Bone marrow (tissue), 2 donors: Measurements from ENCODE around the gene RNF141.

Experiments
- DNase-seq, 2 donors: peaks; one replicate each; lab custom pipeline; 2025; lab: John Stamatoyannopoulos, UW

The RNF141 gene

DNA sequence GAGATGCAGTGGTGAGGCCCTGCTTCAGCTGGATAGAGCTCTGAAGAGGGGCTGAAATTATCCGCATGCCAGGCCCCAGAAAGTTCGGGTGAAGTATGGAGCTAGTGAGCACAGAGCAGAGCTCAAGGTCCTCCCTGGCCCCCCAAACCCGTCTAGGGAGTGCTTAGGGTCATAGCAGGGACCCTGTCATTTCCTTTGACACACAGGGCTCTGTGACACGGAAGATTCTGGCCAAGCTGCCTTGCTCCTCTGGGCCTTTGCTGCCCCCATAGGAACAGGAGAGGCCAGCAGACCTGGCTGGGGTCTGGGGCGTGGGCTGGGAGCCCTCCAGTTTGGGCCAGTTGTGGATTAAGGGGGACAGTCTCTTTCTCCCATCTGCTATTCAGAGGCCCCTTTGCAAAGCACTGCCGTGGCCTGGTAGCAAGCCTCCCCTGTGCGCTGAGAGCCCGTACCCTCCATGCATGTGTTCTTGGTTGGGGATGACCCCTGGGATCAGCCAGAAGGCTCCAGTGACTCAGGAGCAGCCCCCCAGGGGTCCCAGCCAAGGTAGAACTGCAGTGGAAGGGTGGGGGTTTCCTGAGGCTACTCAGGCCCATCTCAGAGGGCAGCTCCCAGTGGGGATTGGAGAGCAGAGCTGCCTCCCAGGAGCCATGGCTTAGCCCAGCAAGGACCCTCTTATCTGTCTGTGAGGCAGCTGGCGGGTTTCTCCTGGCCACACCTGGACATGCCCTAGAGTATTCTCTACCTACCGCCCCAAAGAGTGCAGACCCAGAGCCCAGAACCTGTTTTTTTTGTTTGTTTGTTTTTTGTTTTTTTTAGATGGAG is 42.3 kb downstream of the RNF141 start:
- DNase-seq: no peak

GRCh38 chr11:10498022-10498400 is 43.0 kb downstream of the RNF141 start:
- DNase-seq: no peak

- DNase-seq: no peak
Measured at GRCh38 chr11:10497371-10498021, 43.5 kb downstream of the RNF141 start.

- no peak for DNase-seq
Measured at GRCh38 chr11:10496296-10496936, 44.6 kb downstream of the RNF141 start.

GRCh38 chr11:10495464-10495786 is 45.6 kb downstream of the RNF141 start:
- no peak for DNase-seq

DNA sequence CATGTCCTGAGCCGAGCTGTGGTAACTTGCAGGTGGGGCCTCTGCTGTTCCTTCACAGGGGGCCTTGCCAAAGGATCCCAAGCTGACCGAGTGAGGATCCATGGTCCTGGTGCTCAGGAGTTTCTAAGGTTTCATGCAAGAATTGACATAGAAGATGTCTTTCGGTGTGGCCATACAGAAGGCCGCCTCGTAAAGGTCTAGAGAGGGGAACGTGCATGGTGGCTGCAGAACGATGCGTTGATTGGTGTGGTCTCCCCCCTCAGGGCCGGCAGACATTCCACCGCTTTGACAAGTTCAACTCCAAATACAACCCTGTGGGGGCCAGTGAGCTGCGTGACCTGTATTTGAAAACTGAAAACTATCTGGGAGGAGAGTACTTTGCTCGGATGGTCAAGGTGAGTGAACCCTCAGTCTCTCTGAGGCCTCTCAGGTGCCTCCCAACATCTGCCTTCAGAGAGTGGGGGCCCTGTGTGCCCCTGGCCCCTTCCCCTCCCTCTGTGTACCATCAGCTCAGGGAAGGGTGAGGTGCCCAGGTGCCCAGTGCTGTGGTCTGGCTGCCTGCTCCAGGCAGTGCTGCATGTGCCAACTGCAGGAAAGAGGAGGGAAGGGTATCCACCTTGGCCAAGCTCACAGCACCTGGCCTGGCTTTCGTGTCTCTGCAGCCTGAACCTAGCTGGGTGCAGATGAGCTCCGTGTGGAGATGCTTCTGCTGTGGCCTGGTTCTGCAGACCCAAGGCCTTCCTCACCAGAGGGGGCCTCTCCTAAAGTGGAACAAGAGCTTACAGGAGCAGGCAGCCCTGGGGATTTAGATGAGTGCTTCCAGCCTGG is 46.1 kb downstream of the RNF141 start:
- DNase-seq: no peak

DNA sequence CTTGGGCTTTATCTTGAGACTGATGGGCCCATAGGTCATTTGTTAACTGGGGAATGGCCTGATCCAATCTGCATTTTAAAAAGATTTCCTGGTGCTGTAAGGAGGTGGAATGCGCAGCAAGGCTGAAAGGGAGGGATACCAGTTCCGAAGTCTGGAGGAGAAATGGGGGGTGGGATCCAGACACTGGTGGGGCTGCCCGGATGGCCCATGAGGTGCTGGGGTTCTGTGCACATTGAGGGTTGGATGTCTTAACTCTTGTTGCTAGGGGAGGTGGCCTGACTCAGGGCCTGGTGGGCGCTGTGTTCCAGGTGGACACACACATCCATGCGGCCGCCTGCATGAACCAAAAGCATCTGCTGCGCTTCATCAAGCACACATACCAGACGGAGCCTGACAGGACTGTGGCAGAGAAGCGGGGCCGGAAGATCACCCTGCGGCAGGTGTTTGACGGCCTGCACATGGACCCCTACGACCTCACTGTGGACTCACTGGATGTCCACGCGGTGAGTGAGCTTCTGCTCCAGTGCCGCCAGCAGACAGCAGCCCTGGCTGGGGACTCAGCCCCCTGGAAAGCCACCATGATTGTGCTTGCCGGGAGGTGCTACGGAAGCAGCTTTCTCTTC is 47.8 kb downstream of the RNF141 start:
- no peak for DNase-seq

GRCh38 chr11:10492084-10492483 is 48.9 kb downstream of the RNF141 start:
- no peak for DNase-seq

- peak in 1 of 2 donors; percentile 13 for DNase-seq
Measured at GRCh38 chr11:10490398-10491241, 50.4 kb downstream of the RNF141 start.

GRCh38 chr11:10490032-10490397 is 51.0 kb downstream of the RNF141 start:
- no peak for DNase-seq

DNA sequence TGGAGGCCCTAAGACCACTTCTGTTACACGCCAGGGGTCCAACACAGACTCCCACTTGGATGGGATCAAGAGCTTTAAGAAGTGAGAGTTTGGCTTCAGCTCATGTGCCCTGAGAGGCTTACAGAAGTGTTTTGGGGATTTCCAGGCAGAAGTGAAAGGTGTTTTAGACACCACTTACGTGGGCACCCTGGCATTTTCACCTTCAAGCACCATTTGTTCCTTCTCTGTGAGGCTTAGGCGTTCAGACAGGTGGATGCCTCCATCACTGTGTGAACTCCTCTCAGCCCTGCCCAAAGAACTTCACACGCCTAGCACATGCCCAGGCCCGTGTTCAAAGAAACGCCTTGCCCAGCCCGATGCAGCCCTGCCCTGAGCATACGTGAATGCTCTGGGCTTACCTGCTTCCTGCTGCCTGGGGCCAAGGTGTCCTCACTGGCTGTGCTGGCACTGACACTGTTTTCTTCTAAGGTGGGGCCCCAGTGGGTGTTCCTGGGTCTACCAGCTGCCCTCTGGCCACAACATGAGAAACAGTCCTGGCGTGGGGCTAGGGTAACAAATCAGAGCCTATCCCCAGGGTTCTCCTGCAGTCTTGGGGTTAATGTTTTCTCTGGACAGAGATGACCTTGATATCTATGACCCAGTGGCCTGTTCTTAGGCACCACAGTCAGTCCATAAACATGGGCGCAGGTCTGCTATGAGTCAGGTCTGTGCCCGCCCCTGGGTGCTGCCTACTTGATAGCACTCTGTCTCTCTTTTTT is 51.9 kb downstream of the RNF141 start:
- DNase-seq: no peak

DNA sequence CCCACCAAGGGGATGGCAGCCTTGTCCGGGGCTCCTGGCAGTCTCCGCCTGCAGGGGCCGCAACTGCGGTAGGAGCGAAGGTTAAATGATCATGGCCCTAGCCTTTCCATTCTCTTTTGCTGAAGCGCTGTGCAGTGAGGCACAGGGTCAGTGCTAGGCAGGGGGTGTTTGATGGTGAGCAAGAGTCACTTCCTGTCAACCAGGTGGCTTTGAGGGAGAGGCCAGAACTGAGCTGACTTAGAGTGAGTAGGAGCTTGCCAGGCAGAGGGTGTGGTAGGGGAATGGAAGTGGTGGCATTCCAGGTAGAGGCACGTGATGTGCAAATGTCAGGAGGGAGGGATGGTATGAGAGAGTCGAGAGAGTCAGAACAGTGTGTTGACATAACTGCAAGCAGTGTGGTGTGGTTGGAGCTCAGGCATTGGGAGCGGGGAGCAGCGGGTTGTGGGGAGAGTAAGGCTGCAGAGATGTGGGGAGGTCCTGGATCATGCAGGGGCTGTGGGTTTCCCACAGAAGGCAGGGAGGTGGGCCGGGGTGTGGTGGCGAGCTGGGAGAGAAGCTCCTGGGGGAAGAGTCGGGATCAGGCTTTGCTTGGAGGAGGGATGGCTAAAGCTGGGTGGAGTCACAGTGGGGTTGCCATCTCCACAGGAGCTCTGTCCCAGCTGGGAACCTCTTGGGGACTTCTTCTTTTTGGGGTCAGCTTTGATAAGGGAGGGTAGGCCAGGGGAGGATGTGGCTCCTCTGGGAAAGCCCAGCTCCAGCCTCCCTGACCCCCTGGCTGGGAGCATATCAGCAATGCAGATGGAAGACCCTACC is 52.7 kb downstream of the RNF141 start:
- DNase-seq: no peak

DNA sequence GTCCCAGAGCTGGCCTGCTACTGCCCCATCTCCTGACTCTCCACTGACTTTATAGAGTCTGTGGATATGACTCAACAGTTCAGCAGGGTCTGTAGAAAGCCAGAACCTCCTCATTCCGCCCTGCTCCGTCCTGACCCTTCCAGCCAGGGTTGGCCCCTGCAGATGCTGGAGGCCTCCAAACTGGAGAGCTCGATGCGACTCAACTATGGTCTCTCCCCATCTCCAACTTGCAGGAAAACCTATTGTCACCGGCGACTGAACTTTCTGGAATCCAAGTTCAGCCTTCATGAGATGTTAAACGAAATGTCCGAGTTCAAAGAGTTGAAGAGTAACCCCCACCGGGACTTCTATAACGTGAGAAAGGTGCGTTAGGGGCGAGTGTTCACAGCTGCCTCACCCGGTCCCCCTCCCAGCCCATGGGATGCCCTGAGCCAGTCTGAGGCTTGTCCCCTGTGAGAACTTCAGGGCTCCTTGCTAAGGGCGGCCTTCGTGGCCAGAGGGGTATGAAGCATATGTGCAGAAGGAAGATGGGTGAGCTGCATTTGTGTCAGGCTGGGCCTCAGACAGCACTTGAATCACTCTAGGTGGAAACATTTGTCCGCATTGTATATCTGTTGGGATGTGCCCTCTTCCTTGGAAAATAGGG is 53.9 kb downstream of the RNF141 start:
- no peak for DNase-seq

DNA sequence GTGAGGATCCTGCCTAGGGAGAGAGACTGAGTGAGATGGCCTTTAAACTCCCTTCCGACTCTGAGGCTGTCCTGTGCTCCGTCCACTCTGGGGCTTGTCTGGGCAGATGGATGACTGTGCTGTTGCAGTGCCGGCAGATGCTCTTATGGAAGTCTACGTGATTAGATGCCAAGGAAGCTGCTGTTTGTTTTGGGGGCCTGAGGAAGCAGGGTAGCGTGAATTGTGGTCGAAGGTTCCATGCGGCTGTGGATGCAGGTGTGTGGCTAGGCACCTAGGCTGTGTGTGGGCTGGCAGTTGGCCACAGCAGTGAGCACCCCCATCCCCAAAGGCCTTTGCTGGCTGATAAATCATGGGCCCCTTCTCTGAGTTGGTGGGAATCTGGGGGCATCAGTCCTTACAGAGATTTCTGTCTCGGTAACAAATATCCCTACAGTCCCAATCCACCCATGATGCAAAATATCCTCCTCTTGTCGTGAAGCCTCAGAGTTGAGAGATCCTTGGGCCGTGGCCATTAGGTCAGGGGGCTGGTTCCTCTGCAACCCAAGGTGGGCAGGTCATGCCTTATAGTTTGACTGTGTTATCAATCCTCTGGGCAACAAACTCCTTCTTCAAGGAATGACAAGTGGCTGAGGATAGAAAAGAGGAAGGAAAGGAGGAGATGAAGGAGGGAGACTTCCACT is 54.7 kb downstream of the RNF141 start:
- DNase-seq: no peak

DNA sequence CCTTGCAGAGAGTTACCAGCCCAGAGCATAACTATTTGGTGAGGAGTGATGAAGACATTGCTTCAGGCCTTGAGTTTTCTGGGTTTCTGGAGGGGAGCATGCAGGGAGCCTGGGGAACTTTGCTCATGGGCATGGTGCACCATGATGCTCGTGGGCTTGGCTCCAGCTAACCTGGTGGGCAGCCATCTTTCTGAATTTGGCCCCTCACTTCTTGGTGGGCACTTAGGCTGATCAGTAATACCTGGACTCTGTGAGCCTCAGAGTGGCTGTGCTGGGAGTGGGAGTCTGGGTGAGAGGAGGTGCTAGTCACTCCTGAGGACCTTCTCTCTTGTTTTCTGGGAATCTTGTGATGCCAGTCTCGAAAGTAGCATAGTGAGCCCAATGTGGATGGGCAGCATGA is 55.3 kb downstream of the RNF141 start:
- no peak for DNase-seq

DNA sequence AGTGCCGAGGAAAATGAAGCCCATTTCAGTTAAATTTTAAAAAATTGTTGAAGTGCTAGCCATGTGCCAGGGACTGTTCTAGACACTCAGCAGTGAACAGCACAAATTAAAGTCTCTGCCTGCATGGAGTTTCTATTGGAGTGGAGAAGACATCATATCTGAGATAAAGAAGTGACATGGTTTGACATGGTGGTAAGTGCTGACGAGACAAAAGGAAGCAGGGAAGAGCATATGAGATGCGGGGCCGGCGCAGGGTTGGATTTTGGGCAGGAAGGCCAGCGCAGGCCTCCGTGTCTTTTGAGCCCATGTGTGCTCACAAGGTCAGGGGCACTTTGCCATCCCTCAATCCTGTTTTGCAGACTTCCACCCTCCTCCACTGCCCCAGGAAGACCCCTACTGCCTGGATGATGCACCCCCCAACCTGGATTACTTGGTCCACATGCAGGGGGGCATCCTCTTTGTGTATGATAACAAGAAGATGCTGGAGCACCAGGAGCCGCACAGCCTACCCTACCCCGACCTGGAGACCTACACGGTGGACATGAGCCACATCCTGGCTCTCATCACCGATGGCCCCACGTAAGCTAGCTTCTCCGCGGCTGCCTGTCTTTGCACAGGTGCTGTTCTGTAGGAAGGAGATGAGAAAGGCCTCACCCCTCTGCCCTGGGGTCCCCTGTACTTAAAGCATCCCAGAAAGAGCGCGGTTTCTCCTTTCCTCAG is 56.4 kb downstream of the RNF141 start:
- no peak for DNase-seq

DNA sequence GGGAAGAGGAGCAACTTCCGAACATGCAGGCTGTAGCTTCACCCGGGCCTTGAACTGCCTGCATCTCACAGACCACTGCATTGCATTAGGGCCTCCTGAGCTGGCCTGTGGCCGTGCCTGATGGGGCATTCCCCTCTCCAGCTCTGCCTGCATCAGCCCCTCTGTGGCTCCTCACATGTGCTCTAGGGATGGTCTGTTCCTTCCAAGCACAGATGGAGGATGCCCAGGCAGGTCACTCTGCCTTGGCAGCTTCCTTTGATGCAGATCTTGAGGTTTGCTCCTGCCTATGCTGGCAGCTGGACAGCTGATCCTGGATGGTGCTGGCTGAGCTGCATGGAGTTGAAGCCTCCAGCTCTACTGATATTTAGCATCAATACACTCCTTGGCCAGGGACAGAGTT is 57.4 kb downstream of the RNF141 start:
- DNase-seq: no peak

DNA sequence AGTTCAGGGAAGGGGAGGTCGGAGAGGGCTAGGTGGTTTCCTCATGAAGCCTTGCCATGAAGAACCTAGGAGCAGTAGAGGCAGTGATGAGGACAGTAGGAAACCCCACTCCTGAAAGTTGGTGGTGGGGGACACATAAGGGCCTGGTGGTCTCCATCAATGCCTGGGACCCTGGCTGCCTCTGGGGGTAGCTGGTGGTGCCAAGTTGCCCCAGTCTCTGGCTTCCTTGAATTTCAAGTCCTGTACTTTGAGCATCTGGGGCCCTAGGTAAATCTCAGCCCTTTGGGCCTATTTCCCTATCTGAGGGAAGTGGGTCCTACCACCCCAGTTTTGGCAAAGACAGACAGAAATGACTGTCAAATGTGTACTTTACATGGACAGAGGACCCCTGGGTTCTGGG is 57.8 kb downstream of the RNF141 start:
- DNase-seq: no peak
